ENCODE measurements around the gene NUCB1.

DNA sequence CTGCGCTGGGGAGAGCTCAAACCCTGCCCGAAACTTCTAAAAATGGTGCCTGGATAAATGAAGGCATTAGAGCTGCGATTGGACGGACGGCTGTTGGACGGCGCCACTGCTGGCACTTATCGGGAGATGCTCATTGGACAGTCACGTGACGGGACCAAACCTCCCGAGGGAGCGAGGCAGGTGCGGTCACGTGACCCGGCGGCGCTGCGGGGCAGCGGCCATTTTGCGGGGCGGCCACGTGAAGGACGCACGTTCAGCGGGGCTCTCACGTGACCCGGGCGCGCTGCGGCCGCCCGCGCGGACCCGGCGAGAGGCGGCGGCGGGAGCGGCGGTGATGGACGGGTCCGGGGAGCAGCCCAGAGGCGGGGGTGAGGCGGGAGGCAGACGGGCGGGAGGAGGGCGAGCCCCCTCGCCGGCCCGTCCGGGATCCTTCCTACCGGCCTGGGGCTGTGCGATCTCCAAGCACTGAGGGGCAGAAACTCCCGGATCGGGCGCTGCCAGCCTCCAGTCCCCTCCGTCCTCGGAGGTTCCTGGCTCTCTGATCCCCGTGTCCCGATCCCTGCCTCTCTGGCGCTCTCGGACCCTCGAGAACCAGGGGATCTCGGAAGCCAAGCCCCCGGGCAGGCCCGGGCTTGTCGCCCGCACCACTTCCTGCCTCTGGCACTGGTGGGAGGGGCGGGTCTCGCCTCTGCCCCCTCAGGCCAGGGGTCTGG, 54.6 kb downstream of the NUCB1 start, which contains the start of gene BAX:
- TF ChIP-seq JUND (IDR thresholded peaks at IDR 0.05) (no peak), RAD21 (IDR thresholded peaks at IDR 0.05) (peak; percentile 15 to 30), GABPA (IDR thresholded peaks at IDR 0.05 in 1 of 2, conservative IDR thresholded peaks at IDR 0.05 in 1 of 2) (no peak), TAF1 (conservative IDR thresholded peaks at IDR 0.05) (no peak), EGR1 (IDR thresholded peaks at IDR 0.05; ENCODE audit: low read depth in 2 of 2) (peak in 1 of 2 donors; percentile 26)
- TF ChIP-seq, protein P1, sequence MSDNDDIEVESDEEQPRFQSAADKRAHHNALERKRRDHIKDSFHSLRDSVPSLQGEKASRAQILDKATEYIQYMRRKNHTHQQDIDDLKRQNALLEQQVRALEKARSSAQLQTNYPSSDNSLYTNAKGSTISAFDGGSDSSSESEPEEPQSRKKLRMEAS (IDR thresholded peaks at IDR 0.05): peak; percentile 25
- TF ChIP-seq, protein P2, sequence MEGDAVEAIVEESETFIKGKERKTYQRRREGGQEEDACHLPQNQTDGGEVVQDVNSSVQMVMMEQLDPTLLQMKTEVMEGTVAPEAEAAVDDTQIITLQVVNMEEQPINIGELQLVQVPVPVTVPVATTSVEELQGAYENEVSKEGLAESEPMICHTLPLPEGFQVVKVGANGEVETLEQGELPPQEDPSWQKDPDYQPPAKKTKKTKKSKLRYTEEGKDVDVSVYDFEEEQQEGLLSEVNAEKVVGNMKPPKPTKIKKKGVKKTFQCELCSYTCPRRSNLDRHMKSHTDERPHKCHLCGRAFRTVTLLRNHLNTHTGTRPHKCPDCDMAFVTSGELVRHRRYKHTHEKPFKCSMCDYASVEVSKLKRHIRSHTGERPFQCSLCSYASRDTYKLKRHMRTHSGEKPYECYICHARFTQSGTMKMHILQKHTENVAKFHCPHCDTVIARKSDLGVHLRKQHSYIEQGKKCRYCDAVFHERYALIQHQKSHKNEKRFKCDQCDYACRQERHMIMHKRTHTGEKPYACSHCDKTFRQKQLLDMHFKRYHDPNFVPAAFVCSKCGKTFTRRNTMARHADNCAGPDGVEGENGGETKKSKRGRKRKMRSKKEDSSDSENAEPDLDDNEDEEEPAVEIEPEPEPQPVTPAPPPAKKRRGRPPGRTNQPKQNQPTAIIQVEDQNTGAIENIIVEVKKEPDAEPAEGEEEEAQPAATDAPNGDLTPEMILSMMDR (IDR thresholded peaks at IDR 0.05; ENCODE audit: low read depth, low read length, missing input control): no peak
- TF ChIP-seq, protein P3, sequence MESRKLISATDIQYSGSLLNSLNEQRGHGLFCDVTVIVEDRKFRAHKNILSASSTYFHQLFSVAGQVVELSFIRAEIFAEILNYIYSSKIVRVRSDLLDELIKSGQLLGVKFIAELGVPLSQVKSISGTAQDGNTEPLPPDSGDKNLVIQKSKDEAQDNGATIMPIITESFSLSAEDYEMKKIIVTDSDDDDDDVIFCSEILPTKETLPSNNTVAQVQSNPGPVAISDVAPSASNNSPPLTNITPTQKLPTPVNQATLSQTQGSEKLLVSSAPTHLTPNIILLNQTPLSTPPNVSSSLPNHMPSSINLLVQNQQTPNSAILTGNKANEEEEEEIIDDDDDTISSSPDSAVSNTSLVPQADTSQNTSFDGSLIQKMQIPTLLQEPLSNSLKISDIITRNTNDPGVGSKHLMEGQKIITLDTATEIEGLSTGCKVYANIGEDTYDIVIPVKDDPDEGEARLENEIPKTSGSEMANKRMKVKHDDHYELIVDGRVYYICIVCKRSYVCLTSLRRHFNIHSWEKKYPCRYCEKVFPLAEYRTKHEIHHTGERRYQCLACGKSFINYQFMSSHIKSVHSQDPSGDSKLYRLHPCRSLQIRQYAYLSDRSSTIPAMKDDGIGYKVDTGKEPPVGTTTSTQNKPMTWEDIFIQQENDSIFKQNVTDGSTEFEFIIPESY (IDR thresholded peaks at IDR 0.05): no peak
- TF ChIP-seq, protein P4, sequence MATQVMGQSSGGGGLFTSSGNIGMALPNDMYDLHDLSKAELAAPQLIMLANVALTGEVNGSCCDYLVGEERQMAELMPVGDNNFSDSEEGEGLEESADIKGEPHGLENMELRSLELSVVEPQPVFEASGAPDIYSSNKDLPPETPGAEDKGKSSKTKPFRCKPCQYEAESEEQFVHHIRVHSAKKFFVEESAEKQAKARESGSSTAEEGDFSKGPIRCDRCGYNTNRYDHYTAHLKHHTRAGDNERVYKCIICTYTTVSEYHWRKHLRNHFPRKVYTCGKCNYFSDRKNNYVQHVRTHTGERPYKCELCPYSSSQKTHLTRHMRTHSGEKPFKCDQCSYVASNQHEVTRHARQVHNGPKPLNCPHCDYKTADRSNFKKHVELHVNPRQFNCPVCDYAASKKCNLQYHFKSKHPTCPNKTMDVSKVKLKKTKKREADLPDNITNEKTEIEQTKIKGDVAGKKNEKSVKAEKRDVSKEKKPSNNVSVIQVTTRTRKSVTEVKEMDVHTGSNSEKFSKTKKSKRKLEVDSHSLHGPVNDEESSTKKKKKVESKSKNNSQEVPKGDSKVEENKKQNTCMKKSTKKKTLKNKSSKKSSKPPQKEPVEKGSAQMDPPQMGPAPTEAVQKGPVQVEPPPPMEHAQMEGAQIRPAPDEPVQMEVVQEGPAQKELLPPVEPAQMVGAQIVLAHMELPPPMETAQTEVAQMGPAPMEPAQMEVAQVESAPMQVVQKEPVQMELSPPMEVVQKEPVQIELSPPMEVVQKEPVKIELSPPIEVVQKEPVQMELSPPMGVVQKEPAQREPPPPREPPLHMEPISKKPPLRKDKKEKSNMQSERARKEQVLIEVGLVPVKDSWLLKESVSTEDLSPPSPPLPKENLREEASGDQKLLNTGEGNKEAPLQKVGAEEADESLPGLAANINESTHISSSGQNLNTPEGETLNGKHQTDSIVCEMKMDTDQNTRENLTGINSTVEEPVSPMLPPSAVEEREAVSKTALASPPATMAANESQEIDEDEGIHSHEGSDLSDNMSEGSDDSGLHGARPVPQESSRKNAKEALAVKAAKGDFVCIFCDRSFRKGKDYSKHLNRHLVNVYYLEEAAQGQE (IDR thresholded peaks at IDR 0.05): no peak
